Effector memory CD8-positive, alpha-beta T cell (primary cell): ENCODE results near the gene AVEN.
A peak's percentile ranks its signal among the peaks of the same experiment; 100 is the strongest.

Experiments
- ATAC-seq: fragments of 150-1000 bp; cut with Tn5 transposase; replicated peaks from 2 replicates; pipeline ENCODE4 v1.10.0; 2021; ENCODE audit warnings: mild to moderate bottlenecking, moderate library complexity
- DNase-seq, 3 experiments: peaks; one replicate each; pipeline ENCODE4 v3.0.0; 2021
- H3K27ac Mint-ChIP-seq, 2 donors: one replicate each; pipeline ENCODE4 v1.8.0; 2022; ENCODE audit warnings: mild to moderate bottlenecking in 2 of 2, mixed read lengths in 2 of 2, moderate library complexity in 2 of 2
- H3K27me3 Mint-ChIP-seq, 2 donors: one replicate each; pipeline ENCODE4 v1.8.0; 2022; ENCODE audit warnings: mixed read lengths in 2 of 2
- H3K36me3 Mint-ChIP-seq: one replicate; pipeline ENCODE4 v1.8.0; 2022; ENCODE audit warnings: mild to moderate bottlenecking, moderate library complexity, mixed read lengths; ENCODE audit not compliant: insufficient read depth
- H3K4me1 Mint-ChIP-seq, 2 donors: one replicate each; pipeline ENCODE4 v1.8.0; 2022; ENCODE audit warnings: low read depth in 2 of 2, mixed read lengths in 2 of 2
- H3K4me3 Mint-ChIP-seq, 2 donors: one replicate each; pipeline ENCODE4 v1.8.0; 2022; ENCODE audit warnings: mild to moderate bottlenecking in 2 of 2, mixed read lengths in 2 of 2, moderate library complexity in 2 of 2
- H3K9me3 Mint-ChIP-seq, 2 donors: one replicate each; pipeline ENCODE4 v1.8.0; 2022; ENCODE audit warnings: mixed read lengths in 2 of 2

AVEN gene

DNA sequence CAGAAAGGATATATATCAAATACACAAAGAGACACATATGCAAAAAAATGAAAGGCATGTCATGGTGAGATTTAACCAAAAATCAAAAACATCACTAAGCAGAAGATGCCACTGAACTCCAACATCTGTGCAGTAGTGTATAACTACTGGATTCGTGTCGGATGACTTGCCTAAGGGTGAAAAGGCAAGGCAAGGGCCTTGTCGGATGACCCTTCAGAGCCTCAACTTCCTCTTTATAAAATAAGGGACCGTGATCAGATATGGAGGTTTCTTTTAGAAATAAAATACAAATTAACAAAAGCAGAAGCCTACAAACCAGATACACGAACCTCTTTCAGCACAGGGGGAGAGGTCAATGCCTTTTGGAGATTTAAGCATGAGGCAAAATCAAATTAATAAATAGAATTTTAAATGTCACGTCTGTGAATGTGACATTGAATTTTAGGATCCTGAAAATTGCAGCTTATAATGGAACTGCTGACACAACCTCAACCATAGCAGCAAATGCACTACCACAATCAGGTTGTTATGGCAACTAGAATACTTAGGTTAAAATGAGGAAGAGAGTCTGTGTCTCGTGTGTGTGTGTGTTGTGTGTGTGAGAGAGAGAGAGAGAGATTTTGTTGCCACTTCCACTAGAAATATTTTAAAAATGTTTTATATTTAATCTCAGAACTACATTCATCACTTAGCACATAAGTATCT, 79.0 kb downstream of the AVEN start:
- Mint-ChIP-seq H3K4me3 (no peak overlapping the region), H3K9me3 (no peaks in the 10 kb centered on the region), H3K4me1 (peaks cover 3 to 4% of the 10 kb centered on the region in 2 donors), H3K27ac (no peak overlapping the region), H3K36me3 (no peaks in the 10 kb centered on the region), H3K27me3 (no peaks in the 10 kb centered on the region)
- no peak for ATAC-seq
- no peak for DNase-seq

DNA sequence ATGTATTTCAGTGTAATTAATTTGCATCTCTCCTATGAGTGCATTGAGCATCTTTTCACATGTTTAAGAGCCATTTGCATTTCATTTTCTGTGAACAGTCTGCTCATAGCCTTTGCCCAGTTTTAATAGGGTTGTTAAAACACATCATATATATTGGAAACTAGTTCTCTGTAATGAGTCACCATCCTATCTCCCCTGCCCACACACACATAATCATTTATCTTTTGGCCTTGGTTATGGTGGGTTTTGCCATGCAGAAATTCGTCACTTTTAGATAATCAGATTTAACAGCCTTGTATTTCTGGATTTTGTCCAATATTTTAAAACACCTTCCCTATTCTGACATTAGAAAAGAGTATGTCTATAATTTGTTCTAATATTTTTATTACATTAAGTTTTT, 82.6 kb downstream of the AVEN start:
- Mint-ChIP-seq H3K4me3 (no peak overlapping the region), H3K27me3 (no peaks in the 10 kb centered on the region), H3K27ac (no peak overlapping the region), H3K9me3 (no peaks in the 10 kb centered on the region), H3K4me1 (peaks cover 0 to 2% of the 10 kb centered on the region in 2 donors), H3K36me3 (no peaks in the 10 kb centered on the region)
- no peak for DNase-seq
- no peak for ATAC-seq

DNA sequence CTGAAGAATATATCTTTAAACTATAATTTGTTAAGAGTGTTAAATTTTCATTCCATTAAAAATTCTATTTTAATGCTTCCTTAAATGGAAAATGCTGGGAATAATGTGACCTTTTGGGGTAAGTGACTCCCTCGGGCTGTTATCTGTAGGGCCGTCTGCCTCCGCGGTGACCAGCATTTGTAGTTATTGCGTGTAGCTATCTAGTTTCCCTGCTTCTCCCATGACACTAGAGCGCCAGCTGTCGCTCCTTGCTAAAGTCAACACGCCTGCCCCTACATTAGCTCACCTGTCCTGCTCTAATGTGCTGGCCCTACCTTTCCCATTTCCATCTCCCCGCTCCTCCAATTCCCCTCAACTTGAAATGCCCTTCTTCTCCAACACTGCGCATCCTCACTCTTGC, 83.1 kb downstream of the AVEN start:
- no peaks in the 10 kb centered on the region for H3K27me3 Mint-ChIP-seq
- no peaks in the 10 kb centered on the region for H3K9me3 Mint-ChIP-seq
- no peak for ATAC-seq
- H3K36me3 Mint-ChIP-seq = no peaks in the 10 kb centered on the region
- peaks cover 0 to 2% of the 10 kb centered on the region in 2 donors for H3K4me1 Mint-ChIP-seq
- H3K4me3 Mint-ChIP-seq = no peak overlapping the region
- H3K27ac Mint-ChIP-seq = no peak overlapping the region
- no peak for DNase-seq

DNA sequence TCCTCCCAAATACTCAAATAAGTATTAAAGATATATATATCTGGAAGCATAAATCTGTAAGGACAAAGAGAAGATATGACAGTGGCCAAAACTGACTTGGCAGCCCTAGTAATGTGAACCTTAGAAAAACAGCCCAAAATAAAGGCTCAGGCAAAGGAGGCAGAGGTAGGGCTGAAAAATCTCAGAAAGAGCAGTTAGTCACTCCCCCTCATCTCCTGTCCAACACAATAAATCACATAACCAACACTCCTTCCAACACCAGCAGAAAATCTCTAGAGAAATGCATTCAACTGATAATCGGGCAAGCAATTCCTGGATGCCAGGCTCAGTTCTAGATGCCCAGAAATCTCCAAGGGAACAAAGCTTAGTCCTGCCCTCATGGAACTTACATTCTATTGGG, 92.9 kb downstream of the AVEN start:
- ATAC-seq (no peak), DNase-seq (no peak)
- Mint-ChIP-seq H3K27ac (no peak overlapping the region), H3K27me3 (no peaks in the 10 kb centered on the region), H3K9me3 (no peaks in the 10 kb centered on the region), H3K36me3 (no peaks in the 10 kb centered on the region), H3K4me1 (peaks cover 3 to 6% of the 10 kb centered on the region in 2 donors), H3K4me3 (no peak overlapping the region)

DNA sequence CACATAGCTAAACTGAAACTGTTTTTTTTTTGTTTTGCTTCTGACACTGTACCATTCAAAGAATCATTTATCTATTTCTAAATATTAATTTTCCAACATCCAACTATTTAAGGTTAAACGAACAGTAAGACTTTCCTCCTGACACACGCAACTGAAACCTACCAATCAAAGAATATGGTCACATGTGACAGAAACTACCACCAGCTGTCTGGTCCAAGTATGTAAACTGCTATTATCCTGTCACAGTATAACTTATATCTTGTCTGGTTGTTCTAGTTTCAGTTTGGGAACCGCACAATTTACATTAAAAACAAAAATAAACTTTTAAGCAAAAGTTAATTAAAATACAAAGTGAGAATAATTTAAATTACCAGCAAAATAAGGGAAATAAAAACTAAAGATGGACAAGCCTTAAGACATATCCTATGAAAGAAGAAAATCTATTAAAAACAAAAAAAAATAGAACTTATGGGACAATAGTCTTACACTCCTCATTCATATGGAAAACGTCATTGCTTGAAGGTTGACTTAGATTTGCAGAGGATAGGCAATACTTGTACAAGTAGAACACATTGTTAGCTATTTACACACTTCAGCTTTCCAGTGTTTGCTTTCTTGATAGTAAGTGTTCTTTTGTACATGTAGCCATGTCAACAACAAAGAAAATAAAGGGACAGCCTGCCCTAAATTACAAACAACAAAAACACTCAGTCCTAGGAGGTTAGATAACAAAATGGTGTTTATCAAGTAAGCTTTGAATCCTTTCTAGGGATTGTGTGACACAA, 97.5 kb downstream of the AVEN start:
- peaks cover 3% of the 10 kb centered on the region for H3K36me3 Mint-ChIP-seq

DNA sequence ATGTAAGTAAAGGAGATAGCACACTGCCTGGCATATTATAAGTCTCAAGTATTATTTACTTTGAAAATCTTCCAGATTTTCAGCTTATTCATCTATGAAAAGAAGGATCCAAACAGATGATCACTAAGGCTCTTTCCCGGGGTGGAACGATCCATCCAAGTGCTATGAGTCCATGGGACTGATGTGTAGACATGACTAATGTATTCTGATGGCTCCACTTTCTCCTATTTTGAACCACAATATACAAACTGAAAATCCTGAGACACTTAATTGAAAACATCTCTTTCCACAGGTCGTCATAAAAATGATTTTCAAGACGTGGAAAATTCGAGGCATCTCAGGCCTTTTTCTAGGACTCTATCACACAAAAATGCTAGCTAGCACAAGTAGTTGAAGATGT, 104.1 kb downstream of the AVEN start:
- DNase-seq = no peak
- Mint-ChIP-seq H3K27me3 (no peaks in the 10 kb centered on the region), H3K36me3 (no peaks in the 10 kb centered on the region), H3K27ac (no peak overlapping the region), H3K9me3 (no peaks in the 10 kb centered on the region), H3K4me1 (peaks cover 1 to 6% of the 10 kb centered on the region in 2 donors), H3K4me3 (no peak overlapping the region)
- no peak for ATAC-seq

More for the DNA sequence above, 97.5 kb downstream of the AVEN start:
- DNase-seq (no peak), ATAC-seq (no peak)
- H3K9me3 Mint-ChIP-seq = no peaks in the 10 kb centered on the region
- no peaks in the 10 kb centered on the region for H3K27me3 Mint-ChIP-seq
- peak overlapping the region in 1 of 2 donors; percentile 38 for H3K27ac Mint-ChIP-seq
- peaks cover 2 to 3% of the 10 kb centered on the region in 2 donors for H3K4me1 Mint-ChIP-seq
- no peak overlapping the region for H3K4me3 Mint-ChIP-seq

DNA sequence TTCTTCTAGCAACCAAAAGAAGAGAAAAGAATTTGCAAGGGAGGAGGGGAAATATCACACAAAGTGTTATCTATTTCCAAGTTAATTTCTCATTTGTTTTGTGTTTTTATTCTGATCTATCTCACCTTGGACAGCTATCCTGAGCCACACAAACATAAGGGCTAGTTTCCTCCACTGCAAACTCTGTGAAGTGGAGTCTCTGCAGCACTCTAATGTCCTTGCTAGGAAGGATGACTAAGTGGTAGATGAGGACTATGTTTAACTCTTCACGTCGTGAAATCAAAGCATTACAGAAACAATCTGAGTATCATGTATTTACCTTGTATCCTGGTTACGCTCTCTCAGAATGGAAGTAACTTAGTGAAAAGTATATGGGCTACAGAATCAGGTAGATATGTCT, 104.6 kb downstream of the AVEN start:
- Mint-ChIP-seq H3K36me3 (no peaks in the 10 kb centered on the region), H3K4me3 (no peak overlapping the region), H3K9me3 (no peaks in the 10 kb centered on the region), H3K27me3 (no peaks in the 10 kb centered on the region), H3K4me1 (peaks cover 1 to 6% of the 10 kb centered on the region in 2 donors), H3K27ac (no peak overlapping the region)
- DNase-seq (no peak), ATAC-seq (no peak)

DNA sequence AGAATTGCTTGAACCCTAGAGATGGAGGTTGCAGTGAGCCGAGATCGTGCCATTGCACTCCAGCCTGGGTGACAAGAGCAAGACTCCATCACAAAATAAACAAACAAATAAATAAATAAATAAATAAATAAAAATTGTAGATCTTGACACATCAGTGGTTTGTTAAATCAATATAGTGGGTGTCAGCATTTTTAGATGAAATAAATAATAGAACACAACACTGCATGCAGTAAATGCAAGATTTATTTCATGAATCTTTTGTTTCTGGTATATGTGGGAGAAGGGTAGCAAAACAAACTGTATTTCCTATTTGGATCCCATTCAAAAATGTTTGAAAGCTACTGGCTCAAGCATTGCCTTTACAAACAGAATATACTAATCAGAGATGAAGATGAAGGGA, 106.3 kb downstream of the AVEN start:
- H3K36me3 Mint-ChIP-seq = no peaks in the 10 kb centered on the region
- no peak for ATAC-seq
- H3K4me1 Mint-ChIP-seq = peaks cover 1 to 6% of the 10 kb centered on the region in 2 donors
- H3K4me3 Mint-ChIP-seq = no peak overlapping the region
- no peaks in the 10 kb centered on the region for H3K9me3 Mint-ChIP-seq
- DNase-seq = no peak
- H3K27me3 Mint-ChIP-seq = no peaks in the 10 kb centered on the region
- no peak overlapping the region for H3K27ac Mint-ChIP-seq

DNA sequence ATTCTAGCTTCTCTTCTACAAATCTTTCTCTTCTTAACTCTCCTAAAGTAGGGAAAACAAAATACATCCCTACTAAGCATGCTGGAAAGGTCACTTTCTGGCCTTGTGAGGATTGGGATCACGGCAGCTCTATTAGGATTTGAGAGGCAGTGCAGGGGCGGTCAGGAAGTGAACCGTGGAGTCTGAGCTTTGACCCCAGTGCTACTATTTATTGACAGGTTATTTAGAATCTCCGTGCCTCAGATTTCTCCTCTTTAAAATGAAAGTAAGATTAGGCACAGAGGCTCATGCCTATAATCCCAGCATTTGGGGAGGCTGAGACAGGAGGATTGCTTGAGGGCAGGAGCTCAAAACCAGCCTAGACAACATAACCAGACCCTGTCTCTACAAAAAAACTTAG, 112.7 kb downstream of the AVEN start:
- Mint-ChIP-seq H3K4me3 (no peak overlapping the region), H3K4me1 (peaks cover 0 to 3% of the 10 kb centered on the region in 2 donors), H3K27ac (no peak overlapping the region), H3K27me3 (no peaks in the 10 kb centered on the region), H3K36me3 (no peaks in the 10 kb centered on the region), H3K9me3 (no peaks in the 10 kb centered on the region)
- ATAC-seq = no peak
- no peak for DNase-seq

DNA sequence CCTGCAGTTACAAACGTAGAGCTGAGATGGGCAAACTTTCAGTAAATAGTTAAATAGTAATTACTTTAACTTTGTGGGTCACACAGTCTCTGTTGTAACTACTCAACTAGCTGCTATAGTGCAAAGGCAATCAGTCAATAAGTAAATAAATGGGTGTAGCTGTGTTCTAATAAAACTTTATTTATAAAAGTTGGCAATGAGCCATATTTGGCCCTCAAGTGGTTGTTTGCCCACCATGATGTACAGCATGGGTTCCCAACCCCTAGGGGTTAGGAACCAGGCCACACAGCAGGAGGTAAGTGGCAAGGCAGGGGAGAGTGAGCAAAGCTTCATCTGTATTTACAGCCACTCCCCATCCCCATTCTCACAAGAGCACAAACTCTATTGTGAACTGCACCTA, 115.6 kb downstream of the AVEN start:
- DNase-seq = no peak
- Mint-ChIP-seq H3K27ac (no peak overlapping the region), H3K36me3 (peaks cover 2% of the 10 kb centered on the region), H3K9me3 (no peaks in the 10 kb centered on the region), H3K4me3 (no peak overlapping the region), H3K27me3 (no peaks in the 10 kb centered on the region), H3K4me1 (peaks cover 0 to 3% of the 10 kb centered on the region in 2 donors)
- ATAC-seq = no peak

DNA sequence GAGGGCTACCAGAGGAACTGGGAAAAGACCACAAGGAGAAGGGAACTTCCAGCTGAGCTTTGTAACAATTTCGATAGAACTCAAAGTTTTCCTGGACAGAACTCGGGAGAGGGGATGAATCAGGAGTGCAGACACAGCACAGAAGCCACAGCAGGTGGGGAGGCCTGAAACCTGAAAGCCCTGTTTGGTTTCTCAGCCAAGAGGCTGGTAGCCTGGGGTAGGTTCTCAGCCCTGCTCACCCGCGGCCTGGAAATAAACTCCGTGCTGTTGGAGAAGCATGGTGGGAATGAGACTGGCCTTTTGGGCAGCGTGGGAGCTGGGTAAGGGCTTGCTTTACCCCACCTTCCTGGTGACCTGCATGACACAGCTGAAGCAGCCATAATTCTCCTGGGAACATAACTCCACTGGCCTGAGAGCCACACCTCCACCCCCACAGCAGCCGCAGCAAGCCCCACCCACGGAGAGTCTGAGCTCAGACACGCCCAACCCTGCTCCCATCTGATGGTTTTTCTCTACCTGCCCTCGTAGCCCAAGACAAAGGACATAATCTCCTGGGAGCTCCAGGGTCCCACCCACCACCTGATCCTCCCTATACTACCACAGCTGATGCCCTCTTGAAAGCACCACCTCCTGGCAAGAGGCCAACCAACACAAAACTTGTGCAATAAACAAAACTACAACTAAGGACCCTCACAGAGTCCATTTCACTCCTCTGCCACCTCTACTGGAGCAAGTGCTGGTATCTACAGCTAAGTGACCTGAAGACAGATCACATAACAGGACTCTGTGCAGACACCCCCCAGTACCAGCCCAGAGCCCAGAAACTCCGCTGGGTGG, 123.2 kb downstream of the AVEN start:
- DNase-seq = no peak
- peaks cover 5% of the 10 kb centered on the region for H3K36me3 Mint-ChIP-seq
- H3K27ac Mint-ChIP-seq = no peak overlapping the region
- no peaks in the 10 kb centered on the region for H3K27me3 Mint-ChIP-seq
- no peak for ATAC-seq
- no peak overlapping the region for H3K4me3 Mint-ChIP-seq
- H3K4me1 Mint-ChIP-seq = peaks cover 6 to 16% of the 10 kb centered on the region in 2 donors
- no peaks in the 10 kb centered on the region for H3K9me3 Mint-ChIP-seq

DNA sequence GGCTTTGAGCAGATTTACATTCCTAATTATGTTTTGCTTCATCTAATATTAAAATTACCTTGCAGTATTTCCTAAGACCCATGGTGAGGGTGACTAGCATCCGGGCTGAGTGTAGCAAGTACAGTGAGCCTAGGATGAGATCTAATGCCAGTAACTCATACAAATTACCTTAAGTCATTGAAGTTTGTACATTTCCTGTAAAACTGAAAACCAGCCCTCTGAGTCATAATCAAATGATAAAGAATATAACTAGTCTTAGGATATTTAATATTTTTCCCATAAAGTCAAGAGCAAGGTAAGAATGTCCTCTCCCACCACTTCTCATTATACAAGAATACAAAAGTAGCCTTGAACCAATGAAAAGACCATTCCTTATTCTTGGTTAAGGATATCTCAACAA, 125.5 kb downstream of the AVEN start:
- H3K4me3 Mint-ChIP-seq = no peak overlapping the region
- H3K4me1 Mint-ChIP-seq = peaks cover 6 to 24% of the 10 kb centered on the region in 2 donors
- ATAC-seq = no peak
- no peak overlapping the region for H3K27ac Mint-ChIP-seq
- DNase-seq = no peak
- H3K27me3 Mint-ChIP-seq = no peaks in the 10 kb centered on the region
- H3K9me3 Mint-ChIP-seq = no peaks in the 10 kb centered on the region
- H3K36me3 Mint-ChIP-seq = peaks cover 4% of the 10 kb centered on the region

DNA sequence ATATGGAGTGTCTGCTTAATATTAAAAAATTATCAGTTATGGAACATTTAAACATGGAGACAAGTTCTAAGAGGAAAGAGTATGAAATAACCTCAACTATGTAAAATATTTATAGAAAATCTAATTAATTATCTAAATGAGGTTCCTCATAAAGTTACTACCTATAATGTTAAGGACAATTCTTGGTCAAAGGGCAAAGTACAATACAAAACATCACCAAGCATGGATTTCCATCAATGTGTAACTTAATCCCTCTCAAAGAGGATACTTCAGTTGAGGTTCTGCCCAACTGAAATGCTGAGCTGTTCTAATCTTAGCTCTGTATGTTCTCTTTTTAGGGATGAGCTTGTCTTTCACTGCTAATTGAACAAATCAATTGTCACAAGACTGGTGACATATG, 126.7 kb downstream of the AVEN start:
- ATAC-seq = no peak
- Mint-ChIP-seq H3K4me1 (peaks cover 6 to 24% of the 10 kb centered on the region in 2 donors), H3K4me3 (no peak overlapping the region), H3K27me3 (no peaks in the 10 kb centered on the region), H3K36me3 (peaks cover 3% of the 10 kb centered on the region), H3K27ac (no peak overlapping the region), H3K9me3 (no peaks in the 10 kb centered on the region)
- DNase-seq = no peak
